Measurements from ENCODE around the gene EPHA5.

EPHA5 gene

DNA sequence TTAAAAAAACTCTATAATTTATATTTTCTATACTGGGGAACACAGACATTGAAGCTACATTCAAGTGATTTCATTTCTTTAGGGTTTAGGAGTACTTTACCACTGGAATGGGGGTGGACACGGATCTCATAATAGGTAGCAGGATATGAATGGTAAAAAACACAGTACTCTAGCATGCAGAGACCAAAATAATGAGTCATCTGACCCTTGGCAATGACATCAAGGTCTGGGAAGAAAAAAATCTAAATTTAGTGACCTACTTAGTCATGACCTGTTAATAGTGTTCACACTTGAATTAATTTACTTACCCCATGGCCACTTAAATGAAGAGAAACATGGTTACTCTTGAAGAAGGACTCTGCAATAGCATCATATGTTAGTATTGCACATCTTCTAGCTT, 187.9 kb downstream of the EPHA5 start:
- no peak overlapping the region for H3K4me3 Mint-ChIP-seq
- no peaks in the 10 kb centered on the region for H3K4me1 Mint-ChIP-seq (ENCODE audit: low read depth)
- no peaks in the 10 kb centered on the region for H3K27me3 Mint-ChIP-seq
- peaks cover 8% of the 10 kb centered on the region for H3K9me3 Mint-ChIP-seq
- no peaks in the 10 kb centered on the region for H3K36me3 Mint-ChIP-seq (ENCODE audit: low read depth)
- no peak overlapping the region for H3K27ac Mint-ChIP-seq

GRCh38 chr4:65472531-65472930, 197.8 kb downstream of the EPHA5 start:
- H3K27me3 Mint-ChIP-seq, result no peaks in the 10 kb centered on the region
- no peaks in the 10 kb centered on the region for H3K36me3 Mint-ChIP-seq (ENCODE audit: low read depth)
- H3K4me3 Mint-ChIP-seq, result no peak overlapping the region
- no peaks in the 10 kb centered on the region for H3K9me3 Mint-ChIP-seq
- H3K4me1 Mint-ChIP-seq (ENCODE audit: low read depth), result no peaks in the 10 kb centered on the region
- H3K27ac Mint-ChIP-seq, result no peak overlapping the region

- Mint-ChIP-seq H3K4me1 (ENCODE audit: low read depth) (no peaks in the 10 kb centered on the region), H3K27me3 (no peaks in the 10 kb centered on the region), H3K27ac (no peak overlapping the region), H3K9me3 (peaks cover 7% of the 10 kb centered on the region), H3K36me3 (ENCODE audit: low read depth) (no peaks in the 10 kb centered on the region), H3K4me3 (no peak overlapping the region)
Measured at GRCh38 chr4:65467068-65467680, 203.1 kb downstream of the EPHA5 start.

DNA sequence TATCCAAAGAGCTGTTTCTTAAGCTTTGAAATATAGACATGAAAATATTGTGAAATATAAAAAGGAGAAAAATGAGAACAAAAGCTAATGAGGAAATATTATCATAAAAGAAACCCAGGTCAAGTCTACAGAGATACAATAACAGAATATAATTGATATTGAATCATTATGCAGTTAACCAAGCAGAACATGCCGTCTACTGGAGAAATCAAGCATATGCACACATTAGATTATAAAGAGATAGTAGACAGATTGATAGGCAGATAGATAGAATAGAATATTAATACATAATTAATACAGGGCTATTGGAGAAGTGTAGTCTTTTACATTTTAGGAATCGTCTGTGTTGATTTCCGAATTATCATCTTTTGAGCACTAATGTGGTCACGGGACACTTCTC, 208.5 kb downstream of the EPHA5 start:
- H3K27ac Mint-ChIP-seq, result no peak overlapping the region
- no peak overlapping the region for H3K4me3 Mint-ChIP-seq
- peaks cover 7% of the 10 kb centered on the region for H3K9me3 Mint-ChIP-seq
- H3K36me3 Mint-ChIP-seq (ENCODE audit: low read depth), result no peaks in the 10 kb centered on the region
- no peaks in the 10 kb centered on the region for H3K27me3 Mint-ChIP-seq
- no peaks in the 10 kb centered on the region for H3K4me1 Mint-ChIP-seq (ENCODE audit: low read depth)

DNA sequence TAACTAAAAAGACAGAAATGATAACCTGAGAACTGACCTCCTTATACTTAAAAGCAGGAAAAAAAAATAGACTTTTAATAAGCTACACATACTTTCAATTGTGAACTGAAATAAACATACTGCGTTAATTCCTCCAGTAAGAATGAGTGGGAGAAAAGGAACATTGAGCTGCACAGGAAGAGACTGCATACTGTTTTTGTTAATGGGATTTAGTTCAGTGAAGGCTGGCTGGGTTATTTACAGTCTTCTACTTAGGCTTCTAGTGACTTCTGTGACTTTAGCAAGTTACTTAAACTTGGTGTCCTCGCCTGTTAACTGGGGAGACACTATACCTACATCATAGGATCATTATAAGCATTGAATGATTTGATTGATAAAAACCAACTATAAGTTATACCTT, 213.3 kb downstream of the EPHA5 start:
- Mint-ChIP-seq H3K27me3 (no peaks in the 10 kb centered on the region), H3K27ac (no peak overlapping the region), H3K4me3 (no peak overlapping the region), H3K36me3 (ENCODE audit: low read depth) (no peaks in the 10 kb centered on the region), H3K9me3 (no peaks in the 10 kb centered on the region), H3K4me1 (ENCODE audit: low read depth) (no peaks in the 10 kb centered on the region)

DNA sequence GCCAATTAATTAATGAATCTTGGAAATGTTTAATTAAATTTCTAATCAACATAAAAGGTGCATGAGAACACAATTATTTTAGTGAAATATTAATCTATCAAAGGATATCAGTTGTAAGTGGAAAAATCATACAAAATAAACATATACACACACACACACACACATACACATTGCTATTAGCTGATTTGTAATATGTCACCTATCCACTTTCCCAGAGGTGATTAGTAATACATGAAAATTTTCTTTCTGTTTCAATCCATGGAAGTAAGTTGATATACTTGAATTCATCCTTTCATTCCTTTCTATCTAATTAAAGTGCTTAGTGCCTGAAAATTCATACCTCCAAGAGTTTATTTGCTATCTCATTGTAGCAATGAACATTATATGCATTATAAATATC, 213.7 kb downstream of the EPHA5 start:
- no peak overlapping the region for H3K4me3 Mint-ChIP-seq
- no peaks in the 10 kb centered on the region for H3K9me3 Mint-ChIP-seq
- no peak overlapping the region for H3K27ac Mint-ChIP-seq
- H3K27me3 Mint-ChIP-seq, result no peaks in the 10 kb centered on the region
- H3K4me1 Mint-ChIP-seq (ENCODE audit: low read depth), result no peaks in the 10 kb centered on the region
- H3K36me3 Mint-ChIP-seq (ENCODE audit: low read depth), result no peaks in the 10 kb centered on the region

DNA sequence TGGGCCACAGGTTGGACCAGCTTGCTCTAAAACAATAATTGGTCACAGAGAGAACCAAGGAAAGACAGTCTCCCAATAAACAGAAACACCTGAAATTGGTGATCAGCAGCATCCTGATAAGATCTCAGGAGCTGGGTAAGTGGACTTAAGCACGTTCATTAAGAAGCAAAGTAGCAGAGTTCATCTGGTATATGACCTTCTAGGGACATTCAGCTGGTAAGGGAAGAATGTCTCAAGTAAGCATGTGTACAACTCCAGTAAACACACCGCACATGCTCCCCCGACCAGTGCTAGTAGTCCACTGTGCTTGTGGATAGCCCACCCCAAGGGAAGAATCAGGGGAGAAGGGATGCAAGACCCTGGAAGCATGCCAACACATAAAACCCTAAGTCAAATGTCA, 216.9 kb downstream of the EPHA5 start:
- Mint-ChIP-seq H3K4me1 (ENCODE audit: low read depth) (no peaks in the 10 kb centered on the region), H3K27me3 (no peaks in the 10 kb centered on the region), H3K9me3 (no peaks in the 10 kb centered on the region), H3K36me3 (ENCODE audit: low read depth) (no peaks in the 10 kb centered on the region), H3K4me3 (no peak overlapping the region), H3K27ac (no peak overlapping the region)

- Mint-ChIP-seq H3K4me3 (no peak overlapping the region), H3K36me3 (ENCODE audit: low read depth) (no peaks in the 10 kb centered on the region), H3K27ac (no peak overlapping the region), H3K9me3 (no peaks in the 10 kb centered on the region), H3K4me1 (ENCODE audit: low read depth) (no peaks in the 10 kb centered on the region), H3K27me3 (no peaks in the 10 kb centered on the region)
Measured at GRCh38 chr4:65450899-65451298, 219.4 kb downstream of the EPHA5 start.

GRCh38 chr4:65437102-65437501, 233.2 kb downstream of the EPHA5 start:
- Mint-ChIP-seq H3K4me1 (ENCODE audit: low read depth) (no peaks in the 10 kb centered on the region), H3K4me3 (no peak overlapping the region), H3K36me3 (ENCODE audit: low read depth) (no peaks in the 10 kb centered on the region), H3K9me3 (peaks cover 3% of the 10 kb centered on the region), H3K27ac (no peak overlapping the region), H3K27me3 (no peaks in the 10 kb centered on the region)

- H3K36me3 Mint-ChIP-seq (ENCODE audit: low read depth), result no peaks in the 10 kb centered on the region
- no peaks in the 10 kb centered on the region for H3K27me3 Mint-ChIP-seq
- H3K4me3 Mint-ChIP-seq, result no peak overlapping the region
- no peak overlapping the region for H3K27ac Mint-ChIP-seq
- peaks cover 4% of the 10 kb centered on the region for H3K9me3 Mint-ChIP-seq
- H3K4me1 Mint-ChIP-seq (ENCODE audit: low read depth), result no peaks in the 10 kb centered on the region
Measured at GRCh38 chr4:65422109-65422508, 248.2 kb downstream of the EPHA5 start.

GRCh38 chr4:65420036-65420435, 250.3 kb downstream of the EPHA5 start:
- no peaks in the 10 kb centered on the region for H3K36me3 Mint-ChIP-seq (ENCODE audit: low read depth)
- no peaks in the 10 kb centered on the region for H3K9me3 Mint-ChIP-seq
- no peak overlapping the region for H3K27ac Mint-ChIP-seq
- no peaks in the 10 kb centered on the region for H3K27me3 Mint-ChIP-seq
- H3K4me3 Mint-ChIP-seq, result no peak overlapping the region
- H3K4me1 Mint-ChIP-seq (ENCODE audit: low read depth), result no peaks in the 10 kb centered on the region

DNA sequence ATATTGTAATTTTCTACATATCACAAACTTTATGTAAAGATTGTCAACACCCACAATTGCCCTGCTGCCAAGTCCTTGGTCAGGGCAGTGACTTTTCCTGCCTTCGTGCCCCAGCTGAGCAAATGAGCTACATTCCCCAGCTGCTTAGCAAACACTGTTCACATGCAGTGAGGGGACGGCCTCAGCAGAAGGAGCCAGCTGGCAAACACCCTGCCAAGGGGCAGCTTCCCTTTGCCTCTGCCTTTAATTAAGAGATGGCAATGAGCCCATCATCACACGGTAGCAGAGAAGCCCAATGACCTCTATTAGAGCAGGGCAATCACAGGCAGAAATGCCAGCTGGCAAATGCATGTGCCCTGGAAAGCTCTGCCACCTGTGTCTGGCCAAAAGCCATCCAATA, 253.4 kb downstream of the EPHA5 start:
- H3K27me3 Mint-ChIP-seq, result no peaks in the 10 kb centered on the region
- no peaks in the 10 kb centered on the region for H3K4me1 Mint-ChIP-seq (ENCODE audit: low read depth)
- H3K27ac Mint-ChIP-seq, result no peak overlapping the region
- no peaks in the 10 kb centered on the region for H3K9me3 Mint-ChIP-seq
- H3K36me3 Mint-ChIP-seq (ENCODE audit: low read depth), result no peaks in the 10 kb centered on the region
- no peak overlapping the region for H3K4me3 Mint-ChIP-seq

GRCh38 chr4:65407483-65407882, 262.8 kb downstream of the EPHA5 start:
- no peak overlapping the region for H3K4me3 Mint-ChIP-seq
- no peaks in the 10 kb centered on the region for H3K36me3 Mint-ChIP-seq (ENCODE audit: low read depth)
- H3K4me1 Mint-ChIP-seq (ENCODE audit: low read depth), result no peaks in the 10 kb centered on the region
- H3K9me3 Mint-ChIP-seq, result peaks cover 7% of the 10 kb centered on the region
- H3K27me3 Mint-ChIP-seq, result no peaks in the 10 kb centered on the region
- no peak overlapping the region for H3K27ac Mint-ChIP-seq

- no peaks in the 10 kb centered on the region for H3K27me3 Mint-ChIP-seq
- no peaks in the 10 kb centered on the region for H3K36me3 Mint-ChIP-seq (ENCODE audit: low read depth)
- no peak overlapping the region for H3K27ac Mint-ChIP-seq
- no peaks in the 10 kb centered on the region for H3K9me3 Mint-ChIP-seq
- no peaks in the 10 kb centered on the region for H3K4me1 Mint-ChIP-seq (ENCODE audit: low read depth)
- H3K4me3 Mint-ChIP-seq, result no peak overlapping the region
Measured at GRCh38 chr4:65401083-65401482, 269.2 kb downstream of the EPHA5 start.

DNA sequence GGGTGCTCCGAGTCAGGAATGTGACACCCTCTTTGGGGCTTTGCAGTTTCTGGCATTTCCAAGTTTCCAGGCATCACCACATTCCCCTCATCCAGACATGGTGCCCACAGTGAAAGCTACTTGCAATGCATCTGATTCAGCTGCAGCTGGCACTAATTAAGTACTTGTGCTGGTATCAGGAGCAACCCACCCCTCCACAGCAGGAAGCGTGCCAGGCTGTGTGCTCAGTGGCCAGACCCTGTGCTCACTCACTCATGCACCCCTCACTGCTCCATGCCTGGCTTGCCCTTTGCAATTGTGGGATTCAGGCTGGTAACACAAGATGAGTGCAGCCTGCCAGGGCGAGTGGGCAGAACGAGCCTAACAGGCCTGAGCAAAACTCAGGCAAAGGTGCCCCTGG, 271.2 kb downstream of the EPHA5 start:
- no peak overlapping the region for H3K27ac Mint-ChIP-seq
- H3K36me3 Mint-ChIP-seq (ENCODE audit: low read depth), result no peaks in the 10 kb centered on the region
- H3K27me3 Mint-ChIP-seq, result no peaks in the 10 kb centered on the region
- no peak overlapping the region for H3K4me3 Mint-ChIP-seq
- H3K9me3 Mint-ChIP-seq, result no peaks in the 10 kb centered on the region
- H3K4me1 Mint-ChIP-seq (ENCODE audit: low read depth), result no peaks in the 10 kb centered on the region

GRCh38 chr4:65393078-65393477, 277.2 kb downstream of the EPHA5 start:
- Mint-ChIP-seq H3K27me3 (no peaks in the 10 kb centered on the region), H3K27ac (no peak overlapping the region), H3K4me1 (ENCODE audit: low read depth) (no peaks in the 10 kb centered on the region), H3K36me3 (ENCODE audit: low read depth) (no peaks in the 10 kb centered on the region), H3K4me3 (no peak overlapping the region), H3K9me3 (peaks cover 12% of the 10 kb centered on the region)

All from stimulated activated naive CD8-positive, alpha-beta T cell treated with anti-CD3 and anti-CD28 coated beads, Interleukin-15, Interleukin-2, amounts not matched to agents 100 ng/mL and 50 ng/mL, for 24 hours (primary cell).